Measurements from ENCODE around the gene CH25H. TPM values are rescaled to one million over a fixed set of nuclear protein-coding genes. Genes with fewer than 3 reads are reported as not detected.

The CH25H gene
- total RNA-seq, 1 experiment from 2014 or later, result 1.0 TPM

DNA sequence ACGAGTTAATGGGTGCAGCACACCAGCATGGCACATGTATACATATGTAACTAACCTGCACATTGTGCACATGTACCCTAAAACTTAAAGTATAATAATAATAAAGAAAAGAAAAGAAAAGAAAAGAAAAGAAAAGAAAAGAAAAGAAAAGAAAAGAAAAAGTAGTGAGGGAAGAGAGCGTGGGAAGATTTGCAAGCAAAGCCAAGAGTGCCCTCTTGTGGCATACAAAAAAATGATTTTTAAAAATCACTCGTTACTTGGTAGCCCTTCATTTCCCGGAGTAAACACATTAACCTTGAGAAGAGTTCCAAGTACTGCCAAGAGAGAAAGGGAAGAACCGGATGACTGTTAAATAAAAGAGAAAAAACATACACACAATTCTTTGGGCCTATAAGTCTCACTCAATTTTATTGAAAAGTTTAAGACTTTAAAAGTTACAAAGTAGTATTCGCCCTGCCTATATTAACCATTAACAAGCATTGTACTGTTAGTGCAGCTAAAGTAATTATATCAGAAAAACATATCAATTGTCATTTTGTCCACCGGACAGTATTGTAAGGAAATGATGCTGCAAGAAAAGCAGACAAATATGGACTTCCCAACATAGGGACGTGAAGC is 6.2 kb upstream of the CH25H start:
- Histone ChIP-seq H3K23ac (ENCODE audit: insufficient read length, low read depth, low read length) (no peak overlapping the region), H3T11ph (ENCODE audit: low read length) (no peak overlapping the region), H2BK15ac (ENCODE audit: low read depth, low read length) (no peak overlapping the region), H3K9ac (ENCODE audit: extremely low read depth, insufficient read length, low read length) (no peak overlapping the region), H3K14ac (ENCODE audit: insufficient read depth, low read length) (no peak overlapping the region), H2AK5ac (ENCODE audit: insufficient read length, low read length) (no peak overlapping the region), H3K4ac (ENCODE audit: low read depth, low read length) (no peak overlapping the region), H3K27me3 (ENCODE audit: insufficient read depth, low read length) (peaks cover 5% of the 10 kb centered on the region; the same call in 1 of the 2 replicates), H3K27ac (ENCODE audit: insufficient read length, low read depth, low read length) (no peak overlapping the region), H3K79me2 (ENCODE audit: insufficient read depth, low read length) (no peaks in the 10 kb centered on the region), H4K20me1 (ENCODE audit: control insufficient read depth, insufficient read depth, insufficient read length) (no peaks in the 10 kb centered on the region), H2BK5ac (ENCODE audit: insufficient read length, low read length) (no peak overlapping the region), H3K4me2 (ENCODE audit: insufficient read depth, insufficient read length, low read length) (no peak overlapping the region), H2BK120ac (ENCODE audit: low read depth, low read length, poor library complexity, severe bottlenecking) (no peak overlapping the region), H3K79me1 (ENCODE audit: insufficient read depth, low read depth, low read length, poor library complexity, severe bottlenecking) (no peaks in the 10 kb centered on the region), H4K5ac (ENCODE audit: insufficient read length, low read depth, low read length) (no peak overlapping the region), H3K4me1 (ENCODE audit: insufficient read depth, low read length) (no peaks in the 10 kb centered on the region), H3K23me2 (ENCODE audit: insufficient read length, low read depth, low read length, poor library complexity, severe bottlenecking) (peaks cover 2% of the 10 kb centered on the region), H3K9me3 (ENCODE audit: control insufficient read depth, low read depth, low read length) (no peaks in the 10 kb centered on the region), H3K56ac (ENCODE audit: insufficient read length, low read depth, low read length) (no peak overlapping the region), H3K18ac (ENCODE audit: insufficient read length, low read depth, low read length) (no peak overlapping the region), H2AFZ (ENCODE audit: low read length) (no peak overlapping the region), H4K91ac (ENCODE audit: insufficient read length, low read depth, low read length) (no peak overlapping the region), H2BK12ac (ENCODE audit: insufficient read length, low read depth, low read length) (no peak overlapping the region), H4K8ac (replicated peaks; ENCODE audit: insufficient read length, low read depth, low read length) (no peak overlapping the region), H2BK20ac (ENCODE audit: low read depth, low read length, poor library complexity, severe bottlenecking) (no peak overlapping the region)
- Mint-ChIP-seq H3K27me3 (ENCODE audit: low read depth) (peaks cover 23% of the 10 kb centered on the region), H3K27ac (no peak overlapping the region), H3K9me3 (no peaks in the 10 kb centered on the region), H3K4me1 (peaks cover 0 to 7% of the 10 kb centered on the region in 2 experiments; a peak in 1 of 4 replicates), H3K4me3 (no peak overlapping the region), H3K36me3 (ENCODE audit: insufficient read depth in 1 of 3, low read depth in 3 of 3) (peaks cover 0 to 2% (median 0%) of the 10 kb centered on the region in 3 experiments; a peak in 1 of 7 replicates)
- WGBS (ENCODE audit: extremely low coverage, insufficient read length, low lambda C conversion rate), result no CpG with 5 or more reads among the region's 8 CpGs
- TF ChIP-seq, protein P1, sequence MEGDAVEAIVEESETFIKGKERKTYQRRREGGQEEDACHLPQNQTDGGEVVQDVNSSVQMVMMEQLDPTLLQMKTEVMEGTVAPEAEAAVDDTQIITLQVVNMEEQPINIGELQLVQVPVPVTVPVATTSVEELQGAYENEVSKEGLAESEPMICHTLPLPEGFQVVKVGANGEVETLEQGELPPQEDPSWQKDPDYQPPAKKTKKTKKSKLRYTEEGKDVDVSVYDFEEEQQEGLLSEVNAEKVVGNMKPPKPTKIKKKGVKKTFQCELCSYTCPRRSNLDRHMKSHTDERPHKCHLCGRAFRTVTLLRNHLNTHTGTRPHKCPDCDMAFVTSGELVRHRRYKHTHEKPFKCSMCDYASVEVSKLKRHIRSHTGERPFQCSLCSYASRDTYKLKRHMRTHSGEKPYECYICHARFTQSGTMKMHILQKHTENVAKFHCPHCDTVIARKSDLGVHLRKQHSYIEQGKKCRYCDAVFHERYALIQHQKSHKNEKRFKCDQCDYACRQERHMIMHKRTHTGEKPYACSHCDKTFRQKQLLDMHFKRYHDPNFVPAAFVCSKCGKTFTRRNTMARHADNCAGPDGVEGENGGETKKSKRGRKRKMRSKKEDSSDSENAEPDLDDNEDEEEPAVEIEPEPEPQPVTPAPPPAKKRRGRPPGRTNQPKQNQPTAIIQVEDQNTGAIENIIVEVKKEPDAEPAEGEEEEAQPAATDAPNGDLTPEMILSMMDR (conservative IDR thresholded peaks at IDR 0.05), result peak; percentile 77
- DNase-seq, result no peak

Measured in H9 (cell line).